ENCODE data around the gene EPYC.

DNA sequence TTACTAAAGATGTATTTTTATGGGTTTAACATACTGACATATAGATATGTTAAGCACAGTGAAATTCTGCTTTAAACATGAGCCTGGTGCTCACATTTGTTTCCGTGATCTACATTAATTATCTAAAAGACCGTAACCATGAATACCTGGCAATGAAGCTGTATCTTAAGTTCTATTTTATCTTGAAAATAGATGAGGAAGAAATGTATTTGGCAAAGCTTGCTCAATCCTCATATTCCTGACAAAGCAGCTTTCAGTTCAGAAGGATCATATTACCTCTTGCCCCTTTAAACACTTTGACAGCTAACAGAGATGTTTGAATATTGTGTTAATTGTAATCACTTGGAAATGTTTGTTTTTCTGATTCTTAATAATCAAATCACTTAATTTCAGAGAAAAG, 9.8 kb downstream of the EPYC start:
- TF ChIP-seq ZNF70 (CRISPR knock-in tag; IDR thresholded peaks at IDR 0.05) (no peak), RARB (CRISPR knock-in tag; IDR thresholded peaks at IDR 0.05) (no peak), CSDC2 (CRISPR knock-in tag; IDR thresholded peaks at IDR 0.05) (no peak), PATZ1 (CRISPR knock-in tag; IDR thresholded peaks at IDR 0.05; ENCODE audit: borderline replicate concordance) (no peak), ARNTL (CRISPR knock-in tag; IDR thresholded peaks at IDR 0.05; ENCODE audit: borderline replicate concordance, low read depth) (no peak), BACH2 (CRISPR knock-in tag; IDR thresholded peaks at IDR 0.05; ENCODE audit: borderline replicate concordance) (no peak), ZNF8 (CRISPR knock-in tag; IDR thresholded peaks at IDR 0.05) (no peak), CREB5 (CRISPR knock-in tag; IDR thresholded peaks at IDR 0.05; ENCODE audit: low read depth) (no peak), GLIS3 (CRISPR knock-in tag; IDR thresholded peaks at IDR 0.05) (no peak), SNAI2 (CRISPR knock-in tag; IDR thresholded peaks at IDR 0.05) (no peak), PPARA (CRISPR knock-in tag; IDR thresholded peaks at IDR 0.05; ENCODE audit: borderline replicate concordance) (no peak), TCF4 (CRISPR knock-in tag; IDR thresholded peaks at IDR 0.05; ENCODE audit: borderline replicate concordance) (no peak), ZFP3 (CRISPR knock-in tag; IDR thresholded peaks at IDR 0.05) (no peak), ZC3H10 (CRISPR knock-in tag; IDR thresholded peaks at IDR 0.05) (no peak)

All from SK-N-SH treated with all-trans-retinoic acid at 6 μM for 48 hours (cell line).